GM23338 (cell line): ENCODE results near the gene COL4A5. TPM values are rescaled to one million over a fixed set of nuclear protein-coding genes. Genes with fewer than 3 reads are reported as not detected.

ENCODE experiments used
- ATAC-seq: fragments of 200-7000 bp; cut with Tn5 transposase; 3 replicates; pipeline ENCODE4 v1.9.1; 2020
- DNase-seq: peaks from one replicate; pipeline ENCODE4 v3.0.0-alpha.2; 2015; ENCODE audit warnings: low spot score
- H2AFZ ChIP-seq: fragments of 200-600 bp; sonication (generic); 2 replicates; pipeline ENCODE4 v1.8.0; 2016; ENCODE audit warnings: antibody characterized with exemption, mild to moderate bottlenecking, moderate library complexity
- H3F3A ChIP-seq: fragments of 200-600 bp; sonication (generic); replicated peaks from 2 replicates; pipeline ENCODE4 v1.8.0; 2017; ENCODE audit warnings: antibody characterized with exemption, mixed run types, low read depth
- H3K27ac ChIP-seq: fragments of 200-600 bp; sonication (generic); 2 replicates; pipeline ENCODE4 v1.6.1; 2016; ENCODE audit warnings: low read depth
- H3K27me3 ChIP-seq: fragments of 200-600 bp; sonication (generic); 2 replicates; pipeline ENCODE4 v1.8.0; 2016; ENCODE audit warnings: mild to moderate bottlenecking, mixed run types, moderate library complexity; ENCODE audit not compliant: insufficient read depth
- H3K36me3 ChIP-seq: fragments of 200-600 bp; sonication (generic); 2 replicates; pipeline ENCODE4 v1.8.0; 2016; ENCODE audit warnings: mild to moderate bottlenecking; ENCODE audit not compliant: insufficient read depth
- H3K4me1 ChIP-seq: fragments of 200-600 bp; sonication (generic); 2 replicates; pipeline ENCODE4 v1.8.0; 2016; ENCODE audit warnings: mild to moderate bottlenecking, moderate library complexity; ENCODE audit not compliant: insufficient read depth
- H3K4me2 ChIP-seq: fragments of 200-600 bp; sonication (generic); 2 replicates; pipeline ENCODE4 v1.7.1; 2017; ENCODE audit warnings: mixed run types
- H3K4me3 ChIP-seq: fragments of 200-600 bp; sonication (generic); 2 replicates; pipeline ENCODE4 v1.6.1; 2016; ENCODE audit warnings: mixed run types
- H3K79me2 ChIP-seq: fragments of 200-600 bp; sonication (generic); replicated peaks from 2 replicates; pipeline ENCODE4 v1.8.0; 2017; ENCODE audit warnings: mild to moderate bottlenecking; ENCODE audit not compliant: insufficient read depth
- H3K9me2 ChIP-seq: fragments of 200-600 bp; sonication (generic); 2 replicates; pipeline ENCODE4 v1.8.0; 2017; ENCODE audit not compliant: insufficient read depth
- H4K20me1 ChIP-seq: fragments of 200-600 bp; sonication (generic); replicated peaks from 2 replicates; pipeline ENCODE4 v1.8.0; 2017; ENCODE audit warnings: mild to moderate bottlenecking; ENCODE audit not compliant: insufficient read depth
- H3K27ac Mint-ChIP-seq: 2 replicates; pipeline ENCODE4 v1.8.0; 2020; ENCODE audit warnings: inconsistent platforms, mild to moderate bottlenecking, moderate library complexity, mixed read lengths
- H3K27me3 Mint-ChIP-seq: 3 replicates; pipeline ENCODE4 v1.8.0; 2022; ENCODE audit warnings: low read depth, mild to moderate bottlenecking, moderate library complexity, mixed read lengths, inconsistent platforms; ENCODE audit not compliant: insufficient read depth, poor library complexity
- H3K36me3 Mint-ChIP-seq: 3 replicates; pipeline ENCODE4 v1.8.0; 2021; ENCODE audit warnings: low read depth, mild to moderate bottlenecking, inconsistent platforms, moderate library complexity, mixed read lengths
- H3K4me1 Mint-ChIP-seq: 3 replicates; pipeline ENCODE4 v1.8.0; 2020; ENCODE audit warnings: mild to moderate bottlenecking, inconsistent platforms, mixed read lengths
- H3K4me3 Mint-ChIP-seq: 3 replicates; pipeline ENCODE4 v1.8.0; 2021; ENCODE audit warnings: moderate library complexity, mild to moderate bottlenecking, inconsistent platforms, mixed read lengths
- H3K9me3 Mint-ChIP-seq: 3 replicates; pipeline ENCODE4 v1.8.0; 2020; ENCODE audit warnings: moderate library complexity, mild to moderate bottlenecking, inconsistent platforms, mixed read lengths
- CREB1 ChIP-seq: fragments of 250-450 bp; sonication (Bioruptor Pico); IDR thresholded peaks from 2 replicates; pipeline ENCODE4 v1.5.0; 2020; ENCODE audit warnings: low read depth, mild to moderate bottlenecking, moderate library complexity
- CTCF ChIP-seq, 2 experiments: fragments of 200-600 bp in 1 of 2; sonication (generic) in 1 of 2; conservative IDR thresholded peaks; 2 replicates each; pipeline versions ENCODE4 v1.5.1 to v1.6.1; 2016 to 2017; ENCODE audit warnings: antibody characterized with exemption in 2 of 2, low read depth in 2 of 2, mild to moderate bottlenecking in 2 of 2, moderate library complexity in 1 of 2
- JUNB ChIP-seq: IDR thresholded peaks from one replicate; pipeline ENCODE4 v1.6.1; 2016; ENCODE audit warnings: antibody characterized with exemption; ENCODE audit not compliant: unreplicated experiment
- NANOG ChIP-seq: IDR thresholded peaks from 2 replicates; pipeline ENCODE4 v1.6.1; 2016; ENCODE audit warnings: antibody characterized with exemption, borderline replicate concordance
- REST ChIP-seq: IDR thresholded peaks from one replicate; pipeline ENCODE4 v1.6.1; 2018; ENCODE audit warnings: antibody characterized with exemption; ENCODE audit not compliant: unreplicated experiment
- STAT1 ChIP-seq: IDR thresholded peaks from one replicate; pipeline ENCODE4 v1.6.1; 2016; ENCODE audit warnings: antibody characterized with exemption; ENCODE audit not compliant: unreplicated experiment
- ZNF114 ChIP-seq: fragments of 250-450 bp; sonication (Bioruptor Pico); IDR thresholded peaks from 2 replicates; pipeline ENCODE4 v1.5.0; 2020; ENCODE audit warnings: mild to moderate bottlenecking, moderate library complexity
- polyA plus RNA-seq: library from polyadenylated mRNA; unstranded; fragments of >200 nt; fragmentation: Nextera tagmentation; extraction: Ambion mirVana; gene quantifications from 2 replicates; pipeline ENCODE4 v1.2.1, GENCODE V29; 2016
- total RNA-seq: library from RNA; depleted of rRNA; stranded (reverse); fragments of >200 nt; shearing (Covaris generic); gene quantifications from 2 replicates; pipeline ENCODE4 v1.2.3, GENCODE V29; 2014
- TF ChIP-seq, protein P1 (sequence below): IDR thresholded peaks from 2 replicates; pipeline ENCODE4 v1.6.1; 2016; ENCODE audit warnings: antibody characterized with exemption

COL4A5 gene
- total and polyA plus RNA-seq, 2 experiments from 2014 or later, result 15.5 to 48.1 TPM

- TF ChIP-seq CTCF (conservative IDR thresholded peaks at IDR 0.05; ENCODE audit: low read depth in 2 of 2) (no peak), CREB1 (CRISPR knock-in tag) (no peak), NANOG (no peak), REST (no peak), ZNF114 (no peak), STAT1 (no peak)
- TF ChIP-seq, protein P1, sequence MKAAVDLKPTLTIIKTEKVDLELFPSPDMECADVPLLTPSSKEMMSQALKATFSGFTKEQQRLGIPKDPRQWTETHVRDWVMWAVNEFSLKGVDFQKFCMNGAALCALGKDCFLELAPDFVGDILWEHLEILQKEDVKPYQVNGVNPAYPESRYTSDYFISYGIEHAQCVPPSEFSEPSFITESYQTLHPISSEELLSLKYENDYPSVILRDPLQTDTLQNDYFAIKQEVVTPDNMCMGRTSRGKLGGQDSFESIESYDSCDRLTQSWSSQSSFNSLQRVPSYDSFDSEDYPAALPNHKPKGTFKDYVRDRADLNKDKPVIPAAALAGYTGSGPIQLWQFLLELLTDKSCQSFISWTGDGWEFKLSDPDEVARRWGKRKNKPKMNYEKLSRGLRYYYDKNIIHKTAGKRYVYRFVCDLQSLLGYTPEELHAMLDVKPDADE, result no peak
These were observed 262.9 kb downstream of the COL4A5 start (continued) for GRCh38 chrX:108702530-108702929.

- Histone ChIP-seq H3K9me2 (no peaks in the 10 kb centered on the region), H3K27me3 (no peaks in the 10 kb centered on the region), H2AFZ (no peak overlapping the region), H3K4me3 (no peak overlapping the region), H3K79me2 (no peaks in the 10 kb centered on the region), H3K4me2 (no peak overlapping the region), H4K20me1 (no peaks in the 10 kb centered on the region), H3K4me1 (no peaks in the 10 kb centered on the region), H3K27ac (no peak overlapping the region), H3F3A (no peaks in the 10 kb centered on the region), H3K36me3 (no peaks in the 10 kb centered on the region)
- no peak for TF ChIP-seq ZNF114
- no peak for TF ChIP-seq JUNB
- no peak for TF ChIP-seq REST
- no peaks in the 10 kb centered on the region for H3K9me3 Mint-ChIP-seq
- H3K4me3 Mint-ChIP-seq, result no peak overlapping the region
- no peaks in the 10 kb centered on the region for H3K4me1 Mint-ChIP-seq
- H3K36me3 Mint-ChIP-seq, result no peaks in the 10 kb centered on the region
- no peak overlapping the region for H3K27ac Mint-ChIP-seq
- ATAC-seq (no peak), DNase-seq (no peak)
- H3K27me3 Mint-ChIP-seq, result no peaks in the 10 kb centered on the region
These were observed 265.2 kb downstream of the COL4A5 start for GRCh38 chrX:108704839-108705238.
